IMR-90 (cell line): ENCODE results near the gene KDM1B.

ENCODE experiments used
- POLR2A ChIP-seq: IDR thresholded peaks from 2 replicates; pipeline ENCODE4 v1.6.1; 2012; ENCODE audit warnings: mild to moderate bottlenecking, low read depth, low read length
- RAD21 ChIP-seq: IDR thresholded peaks from 2 replicates; pipeline ENCODE4 v1.6.1; 2012; ENCODE audit warnings: low read length, improper control_type of control experiment
- TF ChIP-seq, protein P1 (sequence below): conservative IDR thresholded peaks from 2 replicates; pipeline ENCODE4 v1.5.1; 2012; ENCODE audit warnings: mild to moderate bottlenecking, low read depth, low read length, improper control_type of control experiment
- TF ChIP-seq, protein P2 (sequence below): fragments of 150-350 bp; IDR thresholded peaks from 2 replicates; pipeline ENCODE4 v1.6.1; 2017; ENCODE audit warnings: mild to moderate bottlenecking, antibody characterized with exemption, low read length, low read depth

DNA sequence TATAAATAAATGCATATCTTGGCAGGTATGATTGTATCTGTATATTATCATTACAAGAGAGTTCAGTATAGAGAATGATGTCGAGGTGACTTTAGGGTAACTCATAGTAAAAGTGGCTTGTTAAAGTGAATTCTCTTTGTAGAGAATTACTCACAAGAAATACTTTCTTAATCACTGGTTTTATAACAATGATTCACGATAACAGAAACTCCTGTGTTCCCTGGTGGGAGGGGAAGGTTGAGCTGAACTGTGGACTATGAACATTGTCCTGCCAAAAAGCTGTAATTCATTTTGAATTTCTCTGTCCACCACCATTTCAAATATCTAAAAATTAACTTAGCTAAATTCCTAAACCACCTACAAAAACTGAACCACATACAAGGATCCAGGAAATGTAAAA lies 8.1 kb upstream of the KDM1B start:
- TF ChIP-seq, protein P1, sequence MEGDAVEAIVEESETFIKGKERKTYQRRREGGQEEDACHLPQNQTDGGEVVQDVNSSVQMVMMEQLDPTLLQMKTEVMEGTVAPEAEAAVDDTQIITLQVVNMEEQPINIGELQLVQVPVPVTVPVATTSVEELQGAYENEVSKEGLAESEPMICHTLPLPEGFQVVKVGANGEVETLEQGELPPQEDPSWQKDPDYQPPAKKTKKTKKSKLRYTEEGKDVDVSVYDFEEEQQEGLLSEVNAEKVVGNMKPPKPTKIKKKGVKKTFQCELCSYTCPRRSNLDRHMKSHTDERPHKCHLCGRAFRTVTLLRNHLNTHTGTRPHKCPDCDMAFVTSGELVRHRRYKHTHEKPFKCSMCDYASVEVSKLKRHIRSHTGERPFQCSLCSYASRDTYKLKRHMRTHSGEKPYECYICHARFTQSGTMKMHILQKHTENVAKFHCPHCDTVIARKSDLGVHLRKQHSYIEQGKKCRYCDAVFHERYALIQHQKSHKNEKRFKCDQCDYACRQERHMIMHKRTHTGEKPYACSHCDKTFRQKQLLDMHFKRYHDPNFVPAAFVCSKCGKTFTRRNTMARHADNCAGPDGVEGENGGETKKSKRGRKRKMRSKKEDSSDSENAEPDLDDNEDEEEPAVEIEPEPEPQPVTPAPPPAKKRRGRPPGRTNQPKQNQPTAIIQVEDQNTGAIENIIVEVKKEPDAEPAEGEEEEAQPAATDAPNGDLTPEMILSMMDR: no peak
- TF ChIP-seq, protein P2, sequence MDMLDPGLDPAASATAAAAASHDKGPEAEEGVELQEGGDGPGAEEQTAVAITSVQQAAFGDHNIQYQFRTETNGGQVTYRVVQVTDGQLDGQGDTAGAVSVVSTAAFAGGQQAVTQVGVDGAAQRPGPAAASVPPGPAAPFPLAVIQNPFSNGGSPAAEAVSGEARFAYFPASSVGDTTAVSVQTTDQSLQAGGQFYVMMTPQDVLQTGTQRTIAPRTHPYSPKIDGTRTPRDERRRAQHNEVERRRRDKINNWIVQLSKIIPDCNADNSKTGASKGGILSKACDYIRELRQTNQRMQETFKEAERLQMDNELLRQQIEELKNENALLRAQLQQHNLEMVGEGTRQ: no peak
- TF ChIP-seq POLR2A (no peak), RAD21 (no peak)
